GM23248 (cell line): ENCODE results near the gene ZNF236.

ENCODE experiments used
- EZH2 ChIP-seq: fragments of 200-600 bp; sonication (generic); IDR thresholded peaks from 2 replicates; pipeline ENCODE4 v1.6.1; 2018; ENCODE audit warnings: antibody characterized with exemption, mild to moderate bottlenecking; ENCODE audit not compliant: insufficient read depth, poor library complexity, severe bottlenecking
- EZH2phosphoT487 ChIP-seq: fragments of 200-600 bp; sonication (generic); IDR thresholded peaks from 2 replicates; pipeline ENCODE4 v1.6.1; 2018; ENCODE audit warnings: antibody characterized with exemption, moderate library complexity, mild to moderate bottlenecking, low read depth; ENCODE audit not compliant: insufficient read depth

- TF ChIP-seq EZH2phosphoT487 (no peak), EZH2 (no peak)
Observed at GRCh38 chr18:76857476-76857875, 35.1 kb downstream of the ZNF236 start.
